B cell (primary cell): ENCODE measurements around the gene KCTD4. TPM values are rescaled to one million over a fixed set of nuclear protein-coding genes. Genes with fewer than 3 reads are reported as not detected.
"Not testable (repeated sequence)": the region's sequence is repeated elsewhere in the genome, so short reads cannot be mapped to it uniquely, and the experiment has no call there.

Source experiments
- ATAC-seq: fragments of 200-7000 bp; cut with Tn5 transposase; one replicate; pipeline ENCODE4 v1.10.0; 2021; ENCODE audit warnings: low read depth, mild to moderate bottlenecking, moderate number of reproducible peaks, moderate library complexity
- CTCF ChIA-PET: fragments of 350-600 bp; sonication (Branson Sonifier 250); formaldehyde crosslinking; loops from one replicate; lab custom pipeline; 2021; ENCODE audit warnings: antibody characterized with exemption, inconsistent platforms; lab: Charles Lee
- POLR2A ChIA-PET: fragments of 350-600 bp; sonication (Branson Sonifier 250); formaldehyde crosslinking; loops from one replicate; lab custom pipeline; 2021; ENCODE audit warnings: antibody characterized with exemption; lab: Charles Lee
- DNase-seq: peaks from one replicate; pipeline ENCODE4 v3.0.0; 2013
- H2AFZ ChIP-seq: 2 replicates; pipeline ENCODE4 v1.6.1; 2012; ENCODE audit warnings: mild to moderate bottlenecking, low read depth, low read length; ENCODE audit not compliant: insufficient read depth, poor library complexity, severe bottlenecking
- H3K27ac ChIP-seq, 2 donors: 1 replicate in 1 of 2; 2 replicates in 1 of 2; pipeline ENCODE4 v1.5.1; 2012 to 2013; ENCODE audit warnings: low read length in 2 of 2, mild to moderate bottlenecking in 2 of 2, moderate library complexity in 1 of 2
- H3K27me3 ChIP-seq, 4 experiments: fragments of 200-600 bp in 1 of 4; sonication (generic) in 1 of 4; replicated peaks in 1 of 4; 1 replicate in 2 of 4; 2 replicates in 2 of 4; pipeline versions ENCODE4 v1.6.1 to v1.7.0; 2013 to 2016; ENCODE audit warnings: low read length in 3 of 4, mild to moderate bottlenecking in 2 of 4, mixed read lengths in 1 of 4, moderate library complexity in 1 of 4; ENCODE audit not compliant: insufficient read depth in 4 of 4, control insufficient read depth in 3 of 4; ENCODE audit errors: control extremely low read depth in 1 of 4
- H3K36me3 ChIP-seq, 2 experiments: replicated peaks in 1 of 2; 1 replicate in 1 of 2; 2 replicates in 1 of 2; pipeline versions ENCODE4 v1.6.1 to v1.7.1; 2013; ENCODE audit warnings: low read length in 1 of 2; ENCODE audit not compliant: insufficient read depth in 2 of 2, control insufficient read depth in 1 of 2; ENCODE audit errors: control extremely low read depth in 1 of 2, extremely low read depth in 1 of 2
- H3K4me1 ChIP-seq, 2 donors: fragments of 200-600 bp in 1 of 2; sonication (generic) in 1 of 2; 1 replicate in 1 of 2; 2 replicates in 1 of 2; pipeline versions ENCODE4 v1.5.1 to v1.6.1; 2013 to 2017; ENCODE audit warnings: low read length in 2 of 2; ENCODE audit not compliant: control insufficient read depth in 2 of 2, insufficient read depth in 2 of 2
- H3K4me2 ChIP-seq: replicated peaks from 2 replicates; pipeline ENCODE3; 2012; ENCODE audit warnings: mild to moderate bottlenecking, low read depth, low read length; ENCODE audit not compliant: poor library complexity, severe bottlenecking
- H3K4me3 ChIP-seq, 5 experiments: fragments of 200-600 bp in 1 of 5; sonication (generic) in 1 of 5; 1 replicate in 3 of 5; 2 replicates in 2 of 5; pipeline versions ENCODE4 v1.5.1 to v1.7.0; 2011 to 2016; ENCODE audit warnings: low read length in 4 of 5, mild to moderate bottlenecking in 4 of 5, low read depth in 2 of 5, control low read depth in 1 of 5, moderate library complexity in 1 of 5; ENCODE audit not compliant: insufficient read depth in 1 of 5; ENCODE audit errors: control extremely low read depth in 1 of 5, extremely low read depth in 1 of 5
- H3K79me2 ChIP-seq: fragments of 200-600 bp; sonication (generic); one replicate; pipeline ENCODE4 v1.6.0; 2016; ENCODE audit warnings: low read length; ENCODE audit not compliant: control insufficient read depth, insufficient read depth
- H3K9ac ChIP-seq: fragments of 200-600 bp; sonication (generic); 2 replicates; pipeline ENCODE4 v1.6.1; 2017; ENCODE audit warnings: mild to moderate bottlenecking, low read length, moderate library complexity
- H3K9me3 ChIP-seq, 3 donors: one replicate each; pipeline versions ENCODE4 v1.6.1 to v1.7.1; 2013; ENCODE audit warnings: low read length in 2 of 3; ENCODE audit not compliant: control insufficient read depth in 2 of 3, insufficient read depth in 1 of 3; ENCODE audit errors: control extremely low read depth in 1 of 3
- H4K20me1 ChIP-seq: 2 replicates; pipeline ENCODE4 v1.6.0; 2012; ENCODE audit warnings: mild to moderate bottlenecking, low read length; ENCODE audit not compliant: insufficient read depth, control insufficient read depth, poor library complexity, severe bottlenecking
- H3K27ac Mint-ChIP-seq: one replicate; pipeline ENCODE4 v1.8.0; 2021; ENCODE audit warnings: mixed read lengths
- H3K27me3 Mint-ChIP-seq: one replicate; pipeline ENCODE4 v1.8.0; 2021; ENCODE audit warnings: mixed read lengths
- H3K4me1 Mint-ChIP-seq: one replicate; pipeline ENCODE4 v1.8.0; 2021; ENCODE audit warnings: mixed read lengths
- H3K4me3 Mint-ChIP-seq: one replicate; pipeline ENCODE4 v1.8.0; 2021; ENCODE audit warnings: mixed read lengths
- H3K9me3 Mint-ChIP-seq: one replicate; pipeline ENCODE4 v1.8.0; 2022; ENCODE audit warnings: mixed read lengths; ENCODE audit not compliant: insufficient read depth
- CTCF ChIP-seq: fragments of 200-600 bp; IDR thresholded peaks from one replicate; pipeline ENCODE4 v1.8.0; 2022; ENCODE audit warnings: antibody characterized with exemption, mild to moderate bottlenecking
- EZH2 ChIP-seq: IDR thresholded peaks from 2 replicates; pipeline ENCODE4 v1.6.1; 2012; ENCODE audit warnings: borderline replicate concordance, low read depth, mild to moderate bottlenecking, moderate library complexity, low read length; ENCODE audit not compliant: insufficient read depth, poor library complexity, severe bottlenecking
- WGBS: methylation state at CpG from one replicate; pipeline ENCODE4 v1.1.5; 2013; ENCODE audit warnings: missing lambda C conversion rate; ENCODE audit not compliant: insufficient coverage; 5-methylcytosine and 5-hydroxymethylcytosine counted together
- intact Hi-C: fragments of 100-400 bp; cut with micrococcal nuclease; formaldehyde crosslinking; loops from one replicate; pipeline ENCODE4 v1.10.0; 2022
- polyA plus RNA-seq: library from polyadenylated mRNA; depleted of rRNA; stranded (reverse); fragments of >200 nt; gene quantifications from 2 replicates; pipeline ENCODE4 v1.2.3, GENCODE V29; 2012
- total RNA-seq, 2 donors: library from RNA; stranded (reverse); fragments of 120-200 nt in 1 of 2; gene quantifications; 1 replicate in 1 of 2; 2 replicates in 1 of 2; pipeline versions ENCODE4 v1.2.3 to v1.2.4, GENCODE V29; 2013 to 2022

KCTD4 gene
- total and polyA plus RNA-seq, 2 donors (not counting 1 experiment from before 2014, with no cell fraction given) = not detected

- CTCF ChIA-PET = no interaction called here
- peaks cover 10% of the 10 kb centered on the region for H4K20me1 ChIP-seq
- H3K27me3 ChIP-seq = no peaks in the 10 kb centered on the region
- ATAC-seq (no peak), DNase-seq (no peak)
- peaks cover 0 to 2% of the 10 kb centered on the region in 2 experiments for H3K36me3 ChIP-seq
- no peaks in the 10 kb centered on the region for H3K27me3 Mint-ChIP-seq
- intact Hi-C loops = no loop called here
- H3K9ac ChIP-seq = no peak overlapping the region
- peaks cover 22% of the 10 kb centered on the region for H3K79me2 ChIP-seq
- POLR2A ChIA-PET = no interaction called here
- 100% methylated on average over 3 of the region's 15 CpGs for WGBS
- no peak overlapping the region for H3K27ac Mint-ChIP-seq
- TF ChIP-seq EZH2 (no peak), CTCF (no peak)
- no peak overlapping the region for H3K27ac ChIP-seq
- no peak overlapping the region for H3K4me3 Mint-ChIP-seq
- H3K4me2 ChIP-seq = no peak overlapping the region
- H3K4me1 Mint-ChIP-seq = peaks cover 20% of the 10 kb centered on the region
- peaks cover 7 to 9% of the 10 kb centered on the region in 2 donors for H3K4me1 ChIP-seq
- no peaks in the 10 kb centered on the region for H3K9me3 Mint-ChIP-seq
- H3K4me3 ChIP-seq = no peak overlapping the region
- H2AFZ ChIP-seq = no peak overlapping the region
- no peaks in the 10 kb centered on the region for H3K9me3 ChIP-seq
Observed at GRCh38 chr13:45194081-45194939, 6.5 kb downstream of the KCTD4 start.

GRCh38 chr13:45191874-45192273, 9.0 kb downstream of the KCTD4 start:
- TF ChIP-seq CTCF (no peak), EZH2 (no peak)
- no peak overlapping the region for H3K27ac Mint-ChIP-seq
- H3K4me3 Mint-ChIP-seq = no peak overlapping the region
- H3K79me2 ChIP-seq = peaks cover 22% of the 10 kb centered on the region
- H3K9ac ChIP-seq = no peak overlapping the region
- no peaks in the 10 kb centered on the region for H3K9me3 Mint-ChIP-seq
- no peak overlapping the region for H3K4me3 ChIP-seq
- H2AFZ ChIP-seq = no peak overlapping the region
- ChIA-PET POLR2A (no interaction called here), CTCF (no interaction called here)
- H4K20me1 ChIP-seq = peaks cover 4% of the 10 kb centered on the region
- ATAC-seq = no peak
- no peak overlapping the region for H3K4me2 ChIP-seq
- H3K27ac ChIP-seq = no peak overlapping the region
- no CpG with 5 or more reads among the region's 1 CpG for WGBS
- no peaks in the 10 kb centered on the region for H3K27me3 Mint-ChIP-seq
- intact Hi-C loops = no loop called here
- no peaks in the 10 kb centered on the region for H3K9me3 ChIP-seq
- DNase-seq = no peak
- peaks cover 0 to 2% of the 10 kb centered on the region in 2 experiments for H3K36me3 ChIP-seq
- H3K27me3 ChIP-seq = no peaks in the 10 kb centered on the region
- H3K4me1 ChIP-seq = peaks cover 7 to 9% of the 10 kb centered on the region in 2 donors
- peaks cover 18% of the 10 kb centered on the region for H3K4me1 Mint-ChIP-seq

- H3K36me3 ChIP-seq, H3K4me3 Mint-ChIP-seq, H3K27ac ChIP-seq, H3K4me2 ChIP-seq, H3K9ac ChIP-seq, H3K9me3 ChIP-seq, H3K27me3 ChIP-seq, intact Hi-C loops, H3K4me3 ChIP-seq, CTCF ChIA-PET, ATAC-seq, H3K9me3 Mint-ChIP-seq, H3K4me1 ChIP-seq, H3K27ac Mint-ChIP-seq, H2AFZ ChIP-seq, H4K20me1 ChIP-seq, DNase-seq, H3K27me3 Mint-ChIP-seq, POLR2A ChIA-PET: not testable (repeated sequence)
- H3K4me1 Mint-ChIP-seq = peaks cover 13% of the 10 kb centered on the region
- peaks cover 19% of the 10 kb centered on the region for H3K79me2 ChIP-seq
Observed at GRCh38 chr13:45189511-45189910, 11.3 kb downstream of the KCTD4 start.
